Liver (tissue), 9 donors: ENCODE data around the gene DNAH2. TPM values are rescaled to one million over a fixed set of nuclear protein-coding genes. Genes with fewer than 3 reads are reported as not detected.

Source experiments
- DNase-seq: peaks from one replicate; pipeline ENCODE4 v3.0.0-alpha.2; 2017; ENCODE audit warnings: low spot score
- H3K27ac ChIP-seq, 2 donors: one replicate each; pipeline ENCODE4 v1.7.0; 2013; ENCODE audit warnings: inconsistent platforms in 2 of 2, low read length in 2 of 2, control low read depth in 1 of 2, low read depth in 1 of 2, mild to moderate bottlenecking in 1 of 2
- H3K27me3 ChIP-seq, 4 donors: one replicate each; pipeline versions ENCODE4 v1.6.1 to v1.7.0; 2013; ENCODE audit warnings: low read length in 3 of 4, inconsistent platforms in 1 of 4, mild to moderate bottlenecking in 1 of 4, moderate library complexity in 1 of 4; ENCODE audit not compliant: control insufficient read depth in 4 of 4, insufficient read depth in 4 of 4
- H3K36me3 ChIP-seq, 4 donors: one replicate each; pipeline versions ENCODE4 v1.6.1 to v1.7.0; 2013; ENCODE audit warnings: low read length in 3 of 4, mild to moderate bottlenecking in 3 of 4, low read depth in 1 of 4, moderate library complexity in 1 of 4; ENCODE audit not compliant: control insufficient read depth in 4 of 4, insufficient read depth in 3 of 4
- H3K4me1 ChIP-seq, 4 donors: one replicate each; pipeline versions ENCODE4 v1.6.1 to v1.7.0; 2013; ENCODE audit warnings: low read length in 3 of 4, mild to moderate bottlenecking in 3 of 4, moderate library complexity in 1 of 4; ENCODE audit not compliant: control insufficient read depth in 4 of 4, insufficient read depth in 4 of 4
- H3K4me3 ChIP-seq, 3 donors: one replicate each; pipeline versions ENCODE4 v1.6.1 to v1.7.0; 2013; ENCODE audit warnings: low read length in 3 of 3, control low read depth in 1 of 3, low read depth in 1 of 3, mild to moderate bottlenecking in 1 of 3
- H3K9ac ChIP-seq, 2 donors: one replicate each; pipeline ENCODE4 v1.7.0; 2013; ENCODE audit warnings: low read length in 2 of 2, mild to moderate bottlenecking in 2 of 2, moderate library complexity in 2 of 2, control low read depth in 1 of 2, low read depth in 1 of 2
- H3K9me3 ChIP-seq, 4 donors: one replicate each; pipeline versions ENCODE4 v1.6.1 to v1.7.0; 2013; ENCODE audit warnings: low read length in 3 of 4; ENCODE audit not compliant: control insufficient read depth in 4 of 4
- ATF3 ChIP-seq: IDR thresholded peaks from 2 replicates; pipeline ENCODE4 v1.6.1; 2016; ENCODE audit warnings: antibody characterized with exemption
- EGR1 ChIP-seq, 2 donors: IDR thresholded peaks; 2 replicates each; pipeline ENCODE4 v1.6.1; 2016 to 2018; ENCODE audit warnings: antibody characterized with exemption in 2 of 2, low read depth in 2 of 2
- FOXA1 ChIP-seq: IDR thresholded peaks from 2 replicates; pipeline ENCODE4 v1.6.1; 2016; ENCODE audit warnings: antibody characterized with exemption
- FOXA2 ChIP-seq: IDR thresholded peaks from 2 replicates; pipeline ENCODE4 v1.6.1; 2016; ENCODE audit warnings: antibody characterized with exemption
- GABPA ChIP-seq, 2 donors: IDR thresholded peaks in 1 of 2; conservative IDR thresholded peaks in 1 of 2; 2 replicates each; pipeline ENCODE4 v1.6.1; 2016; ENCODE audit warnings: antibody characterized with exemption in 2 of 2, mild to moderate bottlenecking in 1 of 2, moderate library complexity in 1 of 2
- HNF4A ChIP-seq, 2 donors: conservative IDR thresholded peaks; 2 replicates each; pipeline ENCODE4 v1.6.1; 2016; ENCODE audit warnings: antibody characterized with exemption in 2 of 2, mild to moderate bottlenecking in 2 of 2
- HNF4G ChIP-seq: IDR thresholded peaks from 2 replicates; pipeline ENCODE4 v1.6.1; 2016; ENCODE audit warnings: antibody characterized with exemption
- JUND ChIP-seq, 2 donors: IDR thresholded peaks; 2 replicates each; pipeline ENCODE4 v1.6.1; 2016; ENCODE audit warnings: antibody characterized with exemption in 2 of 2
- MAX ChIP-seq: IDR thresholded peaks from 2 replicates; pipeline ENCODE4 v1.6.1; 2016; ENCODE audit warnings: antibody characterized with exemption
- NR2F2 ChIP-seq: IDR thresholded peaks from 2 replicates; pipeline ENCODE4 v1.6.1; 2016; ENCODE audit warnings: antibody characterized with exemption
- RAD21 ChIP-seq, 2 donors: IDR thresholded peaks; 2 replicates each; pipeline ENCODE4 v1.6.1; 2016; ENCODE audit warnings: antibody characterized with exemption in 2 of 2, mild to moderate bottlenecking in 2 of 2
- REST ChIP-seq: IDR thresholded peaks from 2 replicates; pipeline ENCODE4 v1.6.1; 2016; ENCODE audit warnings: antibody characterized with exemption, mild to moderate bottlenecking
- RXRA ChIP-seq, 2 donors: IDR thresholded peaks; 2 replicates each; pipeline ENCODE4 v1.6.1; 2017 to 2018; ENCODE audit warnings: antibody characterized with exemption in 2 of 2, mild to moderate bottlenecking in 1 of 2
- SP1 ChIP-seq: IDR thresholded peaks from 2 replicates; pipeline ENCODE4 v1.6.1; 2018; ENCODE audit warnings: antibody characterized with exemption, mild to moderate bottlenecking
- TAF1 ChIP-seq: conservative IDR thresholded peaks from 2 replicates; pipeline ENCODE4 v1.6.1; 2016; ENCODE audit warnings: antibody characterized with exemption, mild to moderate bottlenecking
- YY1 ChIP-seq: IDR thresholded peaks from 2 replicates; pipeline ENCODE4 v1.6.1; 2016; ENCODE audit warnings: antibody characterized with exemption, mild to moderate bottlenecking
- ZBTB33 ChIP-seq: IDR thresholded peaks from 2 replicates; pipeline ENCODE4 v1.6.1; 2016; ENCODE audit warnings: antibody characterized with exemption
- WGBS: extraction: QIAGEN DNeasy Blood & Tissue Kit; methylation state at CpG from one replicate; pipeline ENCODE4 v1.1.7; 2013; 5-methylcytosine and 5-hydroxymethylcytosine counted together
- polyA plus RNA-seq, 2 donors: library from polyadenylated mRNA; stranded (reverse) in 1 of 2; unstranded in 1 of 2; fragments of 200-250 nt in 1 of 2; fragments of >200 nt in 1 of 2; fragmentation: Nextera tagmentation in 1 of 2; extraction: Ambion mirVana in 1 of 2; gene quantifications; one replicate each; pipeline versions ENCODE4 v1.2.1 to v1.2.3, GENCODE V29; 2013 to 2015
- total RNA-seq, 2 donors: library from RNA; depleted of rRNA; stranded (reverse); fragments of >200 nt; gene quantifications; one replicate each; pipeline ENCODE4 v1.2.3, GENCODE V29; 2014
- TF ChIP-seq, protein P1 (sequence below): fragments of 150-350 bp; IDR thresholded peaks from 2 replicates; pipeline ENCODE4 v1.5.1; 2017; ENCODE audit warnings: improper control_type of control experiment, low read depth, low read length; ENCODE audit not compliant: missing input control
- donor health status: healthy.
- donor health status: healthy.
- donor health status: healthy.
- donor health status: healthy.
- donor health status: healthy.

DNAH2 gene
- total and polyA plus RNA-seq, 4 donors: under 0.01 to 0.25 (median 0.05) TPM

DNA sequence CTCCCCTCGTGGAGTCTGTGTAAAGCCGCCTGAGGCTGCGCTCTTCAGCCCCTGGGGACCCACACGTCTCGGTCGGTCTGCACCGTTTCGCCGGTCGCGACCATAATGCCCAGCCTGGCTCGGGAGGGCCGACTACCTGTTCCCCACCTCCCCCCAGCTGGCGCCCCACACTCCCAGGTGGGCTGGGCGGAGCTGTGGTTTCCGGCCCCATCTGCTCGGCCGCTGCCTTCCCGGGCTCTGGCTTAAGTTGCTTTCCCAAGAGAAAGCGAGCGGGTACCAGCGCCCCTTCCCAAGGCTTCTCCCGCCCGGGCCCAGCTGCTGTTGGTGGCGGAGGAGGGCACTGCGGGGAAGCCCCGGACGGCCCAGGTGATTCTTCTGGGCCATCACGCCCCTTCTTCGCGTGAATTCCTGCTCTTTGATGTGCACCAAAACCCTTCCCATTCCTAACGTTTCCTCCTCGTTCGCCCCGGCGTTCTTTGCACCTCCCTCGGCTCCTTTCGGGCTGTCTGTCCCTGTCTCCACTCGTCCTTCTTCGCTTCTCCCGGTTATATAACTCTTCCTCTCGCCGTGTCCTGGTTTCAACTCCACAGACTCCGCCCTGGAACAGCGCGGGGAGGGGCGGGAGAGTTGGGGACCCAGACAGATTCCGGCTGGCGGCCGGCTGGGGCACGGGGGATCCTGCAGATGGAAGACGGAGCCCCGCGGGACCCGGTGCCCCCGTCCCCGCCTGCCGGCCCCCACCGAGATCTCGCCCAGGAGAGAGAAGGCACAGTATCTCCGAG, 118.5 kb downstream of the DNAH2 start:
- Histone ChIP-seq H3K27ac (peak overlapping the region; percentile 98 to 99), H3K9me3 (no peaks in the 10 kb centered on the region), H3K4me3 (peak overlapping the region; percentile 59 to 74 (median 72)), H3K9ac (peak overlapping the region; percentile 64 to 81), H3K27me3 (no peaks in the 10 kb centered on the region), H3K4me1 (peaks cover 7 to 64% (median 44%) of the 10 kb centered on the region in 4 donors), H3K36me3 (no peaks in the 10 kb centered on the region)
- under 1% methylated on average over 61 of the region's 61 CpGs for WGBS
- DNase-seq: peak; percentile 67
- TF ChIP-seq EGR1 (IDR thresholded peaks at IDR 0.05; ENCODE audit: low read depth in 2 of 2) (no peak), RXRA (IDR thresholded peaks at IDR 0.05) (peak; percentile 56 to 79), ATF3 (no peak), TAF1 (peak; percentile 42), FOXA2 (no peak)

- peak overlapping the region; percentile 56 to 59 (median 59) for H3K4me3 ChIP-seq
- peak overlapping the region; percentile 98 to 99 for H3K27ac ChIP-seq
- H3K9ac ChIP-seq: peak overlapping the region; percentile 64 to 71
- TF ChIP-seq TAF1: peak; percentile 29
- TF ChIP-seq RXRA (IDR thresholded peaks at IDR 0.05): peak; percentile 94
- peak; percentile 99 for TF ChIP-seq HNF4G
- TF ChIP-seq REST: peak; percentile 89
- TF ChIP-seq NR2F2: peak; percentile 100
- peak; percentile 85 to 98 for TF ChIP-seq EGR1 (IDR thresholded peaks at IDR 0.05; ENCODE audit: low read depth in 2 of 2)
- peak; percentile 95 for TF ChIP-seq ZBTB33
- peak; percentile 96 to 97 for TF ChIP-seq HNF4A (conservative IDR thresholded peaks at IDR 0.05)
- peak; percentile 98 to 99 for TF ChIP-seq JUND (IDR thresholded peaks at IDR 0.05)
- peak; percentile 98 for TF ChIP-seq SP1
- peak; percentile 83 for TF ChIP-seq YY1
- TF ChIP-seq, protein P1, sequence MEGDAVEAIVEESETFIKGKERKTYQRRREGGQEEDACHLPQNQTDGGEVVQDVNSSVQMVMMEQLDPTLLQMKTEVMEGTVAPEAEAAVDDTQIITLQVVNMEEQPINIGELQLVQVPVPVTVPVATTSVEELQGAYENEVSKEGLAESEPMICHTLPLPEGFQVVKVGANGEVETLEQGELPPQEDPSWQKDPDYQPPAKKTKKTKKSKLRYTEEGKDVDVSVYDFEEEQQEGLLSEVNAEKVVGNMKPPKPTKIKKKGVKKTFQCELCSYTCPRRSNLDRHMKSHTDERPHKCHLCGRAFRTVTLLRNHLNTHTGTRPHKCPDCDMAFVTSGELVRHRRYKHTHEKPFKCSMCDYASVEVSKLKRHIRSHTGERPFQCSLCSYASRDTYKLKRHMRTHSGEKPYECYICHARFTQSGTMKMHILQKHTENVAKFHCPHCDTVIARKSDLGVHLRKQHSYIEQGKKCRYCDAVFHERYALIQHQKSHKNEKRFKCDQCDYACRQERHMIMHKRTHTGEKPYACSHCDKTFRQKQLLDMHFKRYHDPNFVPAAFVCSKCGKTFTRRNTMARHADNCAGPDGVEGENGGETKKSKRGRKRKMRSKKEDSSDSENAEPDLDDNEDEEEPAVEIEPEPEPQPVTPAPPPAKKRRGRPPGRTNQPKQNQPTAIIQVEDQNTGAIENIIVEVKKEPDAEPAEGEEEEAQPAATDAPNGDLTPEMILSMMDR: no peak
- TF ChIP-seq MAX: peak; percentile 99
- TF ChIP-seq FOXA1: peak; percentile 72
- peak; percentile 38 for TF ChIP-seq FOXA2
- TF ChIP-seq GABPA (IDR thresholded peaks at IDR 0.05 in 1 of 2, conservative IDR thresholded peaks at IDR 0.05 in 1 of 2): peak; percentile 26 to 80
- TF ChIP-seq ATF3: peak; percentile 94
- TF ChIP-seq RAD21 (IDR thresholded peaks at IDR 0.05): peak; percentile 41 to 56
- no peaks in the 10 kb centered on the region for H3K36me3 ChIP-seq
- 2% methylated on average over 19 of the region's 19 CpGs for WGBS
- H3K9me3 ChIP-seq: no peaks in the 10 kb centered on the region
- DNase-seq: peak; percentile 86
- H3K27me3 ChIP-seq: no peaks in the 10 kb centered on the region
- H3K4me1 ChIP-seq: peaks cover 7 to 70% (median 49%) of the 10 kb centered on the region in 4 donors
These were observed 119.3 kb downstream of the DNAH2 start for GRCh38 chr17:7836596-7837407.
